Activated naive CD8-positive, alpha-beta T cell treated with anti-CD3 and anti-CD28 coated beads, Interleukin-2, amount 50 U/mL, for 16 hours (primary cell): Measurements from ENCODE around the gene CSRNP2.

ENCODE experiments used
- DNase-seq: peaks from one replicate; pipeline ENCODE4 v3.0.0-alpha.2; 2020; ENCODE audit warnings: low read depth, low spot score

The CSRNP2 gene

DNA sequence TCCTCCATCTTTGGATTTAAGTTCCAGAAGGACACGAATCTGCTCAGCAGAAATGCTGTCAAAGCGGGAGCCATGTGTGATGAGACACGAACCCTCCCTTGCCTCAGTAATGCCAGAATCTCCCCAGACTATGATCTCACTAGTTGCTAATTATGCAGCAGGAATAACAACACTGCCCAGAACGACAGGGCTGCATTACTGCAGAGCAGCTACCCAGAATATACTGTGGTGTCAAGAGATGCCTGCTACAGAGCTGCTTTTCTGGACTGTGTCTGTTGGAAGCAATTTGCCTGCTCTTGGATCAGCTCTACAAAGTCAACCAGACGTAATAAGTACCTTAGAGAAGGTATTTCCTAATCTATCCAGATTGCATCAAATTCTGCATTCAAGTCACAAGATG is 5.5 kb downstream of the CSRNP2 start:
- no peak for DNase-seq

- DNase-seq: no peak
Measured at GRCh38 chr12:51076236-51076930, 7.0 kb downstream of the CSRNP2 start.

- DNase-seq: no peak
Measured at GRCh38 chr12:51075390-51075789, 8.0 kb downstream of the CSRNP2 start.

DNA sequence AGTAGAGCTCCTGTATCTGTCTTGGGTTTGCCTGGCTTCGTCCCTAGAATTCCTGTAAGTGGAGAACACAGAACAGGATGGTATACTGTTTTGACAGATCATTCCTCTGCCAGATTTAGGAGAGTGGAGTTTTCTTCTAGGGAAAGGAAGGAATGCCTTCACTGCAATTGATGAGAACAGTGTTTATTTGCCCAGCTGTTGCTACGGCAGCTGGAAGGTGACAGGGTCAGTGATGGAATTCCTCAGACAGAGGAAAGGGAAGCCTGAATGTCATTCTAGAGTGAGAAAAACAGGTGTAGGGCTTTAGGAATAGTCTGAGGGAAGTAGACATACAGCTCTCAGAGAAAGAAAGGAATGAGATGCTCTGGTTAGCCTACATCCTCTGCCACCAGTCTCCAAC is 11.7 kb downstream of the CSRNP2 start:
- no peak for DNase-seq

GRCh38 chr12:51070004-51070403 is 13.4 kb downstream of the CSRNP2 start:
- DNase-seq: no peak

- DNase-seq: no peak
Measured at GRCh38 chr12:51067771-51068170, 15.6 kb downstream of the CSRNP2 start.

DNA sequence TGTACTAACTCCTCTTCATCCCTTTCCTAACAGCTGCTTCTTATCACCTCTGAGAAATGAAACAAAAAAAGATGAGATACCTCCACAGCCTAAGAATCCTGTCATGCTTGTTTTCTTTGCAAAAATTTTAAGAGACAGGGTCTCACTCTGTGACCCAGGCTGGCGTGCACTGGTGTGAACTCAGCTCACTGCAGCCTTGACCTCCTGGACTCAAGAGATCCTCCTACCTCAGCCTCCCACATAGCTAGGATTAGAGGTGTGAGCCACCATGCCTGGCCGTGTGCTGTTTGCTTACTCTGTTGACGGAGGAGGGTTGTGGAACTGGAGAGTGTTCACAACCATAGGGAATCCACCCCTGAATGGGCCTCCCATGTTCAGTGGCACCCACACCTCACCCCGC is 16.2 kb downstream of the CSRNP2 start:
- no peak for DNase-seq

- DNase-seq: no peak
Measured at GRCh38 chr12:51065530-51065929, 17.9 kb downstream of the CSRNP2 start.

DNA sequence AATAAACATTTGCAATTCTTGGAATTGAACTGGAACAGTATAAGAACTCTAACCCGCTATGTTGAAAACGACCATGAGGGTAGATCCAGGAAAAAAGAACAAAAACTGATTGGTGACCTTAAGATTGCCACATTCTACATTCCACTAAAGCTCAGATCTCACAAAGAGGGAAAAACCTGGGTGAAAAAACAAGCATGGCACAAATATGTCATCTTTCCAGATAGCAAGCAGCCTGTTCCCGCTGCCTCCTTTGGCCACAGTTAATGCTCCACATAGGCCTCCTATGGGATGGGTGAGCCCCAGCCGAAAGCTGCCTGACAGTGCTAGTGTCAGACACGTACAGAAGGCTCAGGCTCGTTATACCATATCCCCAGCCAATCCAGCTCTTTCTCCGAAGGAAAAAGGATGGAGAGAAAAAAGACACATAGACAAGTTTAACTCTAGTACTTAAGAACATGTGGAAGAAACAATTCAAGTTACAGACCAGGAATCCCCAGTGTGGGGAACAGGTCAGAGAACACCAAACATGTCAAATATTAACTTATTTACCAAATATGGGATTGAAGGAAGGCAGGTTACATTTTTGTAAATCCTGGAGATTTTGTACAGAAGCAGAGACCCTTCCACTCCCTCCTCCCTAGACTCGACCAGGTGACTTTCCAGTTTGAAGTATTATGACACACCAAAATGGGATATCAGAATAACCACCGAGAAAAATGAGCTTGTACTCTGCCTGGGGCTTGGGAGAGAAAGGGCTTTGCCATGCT is 20.6 kb downstream of the CSRNP2 start:
- DNase-seq: no peak

DNA sequence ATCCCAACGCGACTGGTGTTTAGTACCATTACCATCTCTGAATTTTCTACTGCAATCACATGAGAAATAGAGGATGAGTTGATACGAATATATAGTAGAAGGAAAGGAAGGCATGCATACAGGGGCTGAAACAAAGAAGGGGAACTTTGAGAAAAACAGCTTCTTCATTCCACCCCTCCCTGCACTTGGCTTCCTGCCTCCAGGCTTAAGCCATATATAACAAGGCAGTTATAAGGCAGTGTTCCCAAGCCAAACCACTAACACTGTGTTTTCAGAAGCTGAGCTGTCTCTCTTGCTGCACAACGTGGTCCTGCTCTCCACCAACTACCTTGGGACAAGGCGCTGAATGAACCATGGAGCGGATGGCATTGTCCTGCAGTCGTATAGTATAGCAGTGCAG is 24.3 kb downstream of the CSRNP2 start:
- DNase-seq: no peak

- DNase-seq: no peak
Measured at GRCh38 chr12:51056242-51056641, 27.2 kb downstream of the CSRNP2 start.

GRCh38 chr12:51055060-51055459 is 28.3 kb downstream of the CSRNP2 start:
- no peak for DNase-seq

DNA sequence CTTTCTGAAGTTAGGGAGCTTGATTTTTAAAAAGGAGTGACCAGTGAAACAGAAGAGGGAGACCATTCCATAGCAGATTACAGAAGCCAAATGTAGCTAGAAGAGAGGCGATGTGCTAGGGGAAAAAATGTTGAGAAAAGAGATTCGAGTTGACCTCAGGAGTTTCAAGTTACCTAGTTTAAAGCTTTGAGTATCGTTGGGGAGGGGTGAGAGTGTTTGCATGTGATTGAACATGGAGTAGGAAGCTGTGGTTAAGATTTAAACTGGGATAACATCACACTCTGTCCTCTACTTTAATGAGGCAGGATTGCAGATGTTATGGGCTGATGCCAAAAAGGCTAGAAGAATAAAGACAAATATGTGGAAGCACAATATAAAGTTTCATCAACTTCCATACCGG is 31.6 kb downstream of the CSRNP2 start:
- DNase-seq: no peak

GRCh38 chr12:51049525-51049924 is 33.9 kb downstream of the CSRNP2 start:
- DNase-seq: no peak

- no peak for DNase-seq
Measured at GRCh38 chr12:51048661-51049251, 34.6 kb downstream of the CSRNP2 start.

- DNase-seq: peak; percentile 76
Measured at GRCh38 chr12:51047655-51048540, 35.5 kb downstream of the CSRNP2 start, which contains the start of gene LETMD1. Gene LETMD1 (plus strand): TSS chr12:51048327. CDS start chr12:51048357, 30 bp downstream.

GRCh38 chr12:51036279-51036678 is 47.1 kb downstream of the CSRNP2 start:
- no peak for DNase-seq

DNA sequence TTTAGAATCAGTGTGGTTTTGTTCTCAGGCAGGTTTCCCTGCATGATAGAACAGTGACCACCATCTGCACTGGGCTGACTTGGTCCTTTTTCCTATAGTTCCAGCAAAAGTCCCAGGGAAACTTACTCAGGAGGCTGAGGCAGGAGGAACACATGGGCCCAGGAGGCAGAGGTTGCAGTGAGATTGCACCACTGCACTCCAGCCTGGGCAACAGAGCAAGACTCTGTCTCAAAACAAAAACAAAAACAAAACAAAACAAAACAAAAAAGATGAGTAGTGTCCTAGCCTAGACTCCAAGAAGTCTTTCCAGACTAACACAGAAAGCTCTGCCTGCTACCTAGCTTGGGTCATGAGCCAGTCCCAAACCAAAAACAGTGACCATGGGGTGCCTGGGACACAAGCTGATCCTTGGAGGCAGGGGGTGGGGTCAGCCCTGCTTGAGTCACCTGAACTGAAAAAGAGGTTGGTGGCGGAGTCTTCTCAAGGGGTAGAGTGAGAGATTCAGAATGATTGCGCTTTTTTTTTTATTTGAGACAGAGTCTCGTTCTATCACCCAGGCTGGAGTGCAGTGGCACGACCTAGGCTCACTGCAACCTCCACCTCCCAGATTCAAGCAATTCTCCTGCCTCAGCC is 49.8 kb downstream of the CSRNP2 start:
- no peak for DNase-seq

GRCh38 chr12:51033048-51033447 is 50.3 kb downstream of the CSRNP2 start:
- DNase-seq: no peak

- no peak for DNase-seq
Measured at GRCh38 chr12:51028813-51029150, 54.6 kb downstream of the CSRNP2 start.

DNA sequence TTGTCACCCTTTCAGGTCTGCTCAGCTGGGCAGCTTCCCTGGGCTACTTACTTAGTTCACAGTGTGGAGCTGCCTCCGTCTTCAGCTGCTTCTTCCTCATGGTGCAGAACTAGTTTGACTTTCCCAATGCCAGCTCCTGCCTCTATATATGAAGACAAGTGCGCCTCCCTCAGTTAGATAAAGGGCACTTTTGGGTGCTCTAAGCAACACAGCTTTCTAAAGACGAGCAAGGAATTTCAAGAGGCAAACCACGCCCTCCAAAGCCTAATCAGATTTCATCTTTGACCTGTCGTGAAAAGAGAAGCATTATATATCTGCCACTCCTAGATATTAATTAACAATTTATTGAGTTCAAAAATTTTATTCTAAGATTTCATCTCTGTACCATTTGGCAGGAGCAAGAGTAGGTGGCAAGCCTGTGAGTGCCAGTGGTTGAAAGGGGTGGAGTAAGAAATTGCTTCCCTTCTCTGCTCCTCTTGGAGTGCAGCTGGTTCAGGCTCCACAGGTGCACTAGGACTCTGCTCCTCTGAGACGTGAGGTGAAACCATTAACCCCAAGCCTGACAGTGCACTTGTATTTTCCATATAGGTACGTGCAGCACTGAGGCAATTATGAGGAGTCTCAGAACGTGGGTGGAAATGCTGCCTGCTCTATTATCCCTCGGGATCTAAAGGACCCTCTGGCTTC is 55.1 kb downstream of the CSRNP2 start:
- DNase-seq: no peak
